Thoracic aorta (tissue), 2 donors: ENCODE results near the gene ARSA. TPM values are rescaled to one million over a fixed set of nuclear protein-coding genes. Genes with fewer than 3 reads are reported as not detected.

Experiments
- ATAC-seq: fragments of 150-250 bp; one replicate; pipeline ENCODE4 v1.8.0; 2017; ENCODE audit warnings: low read depth; ENCODE audit not compliant: insufficient number of reproducible peaks, low FRiP score
- DNase-seq: peaks from one replicate; pipeline ENCODE4 v3.0.0-alpha.2; 2020; ENCODE audit warnings: low spot score
- H3K27ac ChIP-seq, 2 donors: fragments of 200-600 bp; sonication (generic); 1 replicate in 1 of 2; 2 replicates in 1 of 2; pipeline ENCODE4 v1.5.1; 2016; ENCODE audit warnings: mild to moderate bottlenecking in 2 of 2, moderate library complexity in 2 of 2
- H3K27me3 ChIP-seq: fragments of 200-600 bp; sonication (generic); replicated peaks from 2 replicates; pipeline ENCODE4 v1.6.0; 2016; ENCODE audit warnings: mild to moderate bottlenecking; ENCODE audit not compliant: insufficient read depth
- H3K36me3 ChIP-seq: fragments of 200-600 bp; sonication (generic); one replicate; pipeline ENCODE4 v1.5.1; 2016
- H3K4me1 ChIP-seq, 2 donors: fragments of 200-600 bp; sonication (generic); 1 replicate in 1 of 2; 2 replicates in 1 of 2; pipeline versions ENCODE4 v1.5.1 to v1.6.0; 2016; ENCODE audit warnings: low read depth in 2 of 2, mild to moderate bottlenecking in 1 of 2; ENCODE audit not compliant: control insufficient read depth in 1 of 2
- H3K4me3 ChIP-seq: fragments of 200-600 bp; sonication (generic); 2 replicates; pipeline ENCODE4 v1.5.1; 2016; ENCODE audit warnings: mild to moderate bottlenecking
- H3K9me3 ChIP-seq: fragments of 200-600 bp; sonication (generic); 2 replicates; pipeline ENCODE4 v1.5.1; 2016
- CTCF ChIP-seq: fragments of 200-600 bp; sonication (generic); IDR thresholded peaks from one replicate; pipeline ENCODE4 v1.5.1; 2019; ENCODE audit warnings: antibody characterized with exemption
- total RNA-seq, 2 donors: library from RNA; depleted of rRNA; stranded (reverse); fragments of >200 nt; gene quantifications; one replicate each; pipeline versions ENCODE4 v1.1.0 to v1.2.3, GENCODE V29; 2016

Gene ARSA
- total RNA-seq, 2 donors from 2014 or later, result 38.4 to 75.4 TPM

GRCh38 chr22:50635591-50635990, 7.6 kb upstream of the ARSA start:
- Histone ChIP-seq H3K27me3 (no peaks in the 10 kb centered on the region), H3K4me3 (no peak overlapping the region), H3K9me3 (no peaks in the 10 kb centered on the region), H3K27ac (no peak overlapping the region), H3K36me3 (no peaks in the 10 kb centered on the region), H3K4me1 (no peaks in the 10 kb centered on the region)
- no peak for ATAC-seq
- no peak for DNase-seq
- TF ChIP-seq CTCF, result no peak

DNA sequence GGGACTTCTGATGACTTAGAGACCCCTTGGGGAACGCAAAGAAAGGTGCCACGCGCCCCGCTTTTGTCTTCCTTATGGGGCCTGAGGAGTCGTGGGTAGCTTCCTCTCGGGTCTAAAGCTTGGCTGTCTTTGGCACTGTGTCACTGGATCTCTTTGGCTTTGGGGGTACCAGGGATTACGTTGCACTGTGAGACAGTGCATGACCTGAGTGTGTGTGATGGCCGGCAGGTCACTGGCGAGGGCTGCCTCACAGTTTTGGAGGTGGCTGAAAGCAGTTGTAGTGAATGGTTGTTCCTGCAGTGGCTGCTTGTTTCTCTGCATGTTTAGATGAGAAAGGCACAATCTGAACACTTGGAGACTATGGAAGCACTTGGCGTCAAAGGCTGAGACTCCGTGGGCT, 5.8 kb upstream of the ARSA start:
- Histone ChIP-seq H3K36me3 (no peaks in the 10 kb centered on the region), H3K4me1 (peaks cover 2 to 3% of the 10 kb centered on the region in 2 donors), H3K27me3 (no peaks in the 10 kb centered on the region), H3K27ac (no peak overlapping the region), H3K9me3 (no peaks in the 10 kb centered on the region), H3K4me3 (no peak overlapping the region)
- no peak for TF ChIP-seq CTCF
- DNase-seq, result no peak
- ATAC-seq, result no peak

GRCh38 chr22:50633086-50633485, 5.1 kb upstream of the ARSA start:
- H3K4me3 ChIP-seq, result no peak overlapping the region
- TF ChIP-seq CTCF, result no peak
- peaks cover 6 to 7% of the 10 kb centered on the region in 2 donors for H3K4me1 ChIP-seq
- H3K9me3 ChIP-seq, result no peaks in the 10 kb centered on the region
- no peak for DNase-seq
- no peak for ATAC-seq
- H3K27me3 ChIP-seq, result no peaks in the 10 kb centered on the region
- H3K36me3 ChIP-seq, result no peaks in the 10 kb centered on the region
- H3K27ac ChIP-seq, result no peak overlapping the region

GRCh38 chr22:50630376-50630775, 2.4 kb upstream of the ARSA start:
- no peak for ATAC-seq

DNA sequence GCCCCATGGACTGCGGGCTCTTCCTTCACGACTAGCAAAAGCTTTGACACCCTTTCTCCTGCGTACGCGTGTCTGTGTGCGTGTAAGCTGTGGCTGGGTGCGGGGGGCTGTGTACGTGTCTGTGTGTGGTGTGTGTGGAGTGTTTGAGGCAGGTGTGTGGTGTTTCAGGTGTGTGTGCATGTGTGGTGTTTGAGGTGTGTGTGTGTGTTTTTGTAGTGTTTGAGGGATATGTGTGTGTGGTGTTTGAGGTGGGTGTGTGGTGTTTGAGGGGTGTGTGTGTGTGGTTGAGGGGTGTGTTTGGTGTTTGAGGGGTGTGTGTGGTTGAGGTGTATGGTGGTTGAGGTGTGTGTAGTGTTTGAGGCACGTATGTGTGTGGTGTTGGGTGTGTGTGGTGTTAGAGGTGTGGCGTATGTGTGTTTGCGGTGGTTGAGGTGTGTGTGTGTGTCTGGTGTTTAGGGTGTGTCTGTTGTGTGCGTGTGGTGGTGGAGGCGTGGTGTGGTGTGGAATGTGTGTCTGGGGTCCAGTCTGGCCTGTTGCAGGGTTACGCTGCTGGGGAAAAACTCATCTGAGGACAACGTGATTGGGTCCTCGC, 687 bp upstream of the ARSA start:
- no peak for DNase-seq
- TF ChIP-seq CTCF, result no peak
- peaks cover 9 to 20% of the 10 kb centered on the region in 2 donors for H3K4me1 ChIP-seq
- no peaks in the 10 kb centered on the region for H3K36me3 ChIP-seq
- no peaks in the 10 kb centered on the region for H3K27me3 ChIP-seq
- no peaks in the 10 kb centered on the region for H3K9me3 ChIP-seq
- ATAC-seq, result no peak
- H3K27ac ChIP-seq, result peak overlapping the region; percentile 50 to 61
- H3K4me3 ChIP-seq, result peak overlapping the region; percentile 98

More at GRCh38 chr22:50630376-50630775, 2.4 kb upstream of the ARSA start:
- TF ChIP-seq CTCF, result no peak
- no peak overlapping the region for H3K4me3 ChIP-seq
- no peaks in the 10 kb centered on the region for H3K36me3 ChIP-seq
- DNase-seq, result no peak
- no peaks in the 10 kb centered on the region for H3K9me3 ChIP-seq
- H3K27ac ChIP-seq, result no peak overlapping the region
- no peaks in the 10 kb centered on the region for H3K27me3 ChIP-seq
- peaks cover 9 to 20% of the 10 kb centered on the region in 2 donors for H3K4me1 ChIP-seq
